ENCODE data around the gene C1orf232. TPM values are rescaled to one million over a fixed set of nuclear protein-coding genes. Genes with fewer than 3 reads are reported as not detected.

The C1orf232 gene
- total and polyA plus RNA-seq, 2 donors (not counting 3 experiments of a cell fraction or from before 2014, with no cell fraction given), result not detected

- peak within 1 kb of the TSS; percentile 47 for H3K27ac ChIP-seq (ENCODE audit: insufficient read depth, low read depth, low read length)
- H3K79me2 ChIP-seq (ENCODE audit: control insufficient read depth, insufficient read depth, low read length), result peaks cover 2% of the 10 kb centered on the region
- CTCF ChIA-PET, result interaction anchor here (0.7 to 3.7 kb wide), 43 partner anchors 8 to 247 kb away, joined by 3 to 48 read pairs (median 5); partner anchors contain the start of genes CATSPER4, CEP85, CNKSR1 and FAM110D
- TF ChIP-seq MAX (IDR thresholded peaks at IDR 0.05; ENCODE audit: insufficient read depth, insufficient read length) (peak; percentile 76), POLR2AphosphoS5 (IDR thresholded peaks at IDR 0.05; ENCODE audit: insufficient read depth, low read depth, low read length) (peak; percentile 92), JUN (IDR thresholded peaks at IDR 0.05; ENCODE audit: borderline replicate concordance, insufficient read depth, insufficient read length, low read depth) (peak; percentile 82), EZH2 (IDR thresholded peaks at IDR 0.05; ENCODE audit: borderline replicate concordance, low read depth, low read length, severe bottlenecking) (no peak), CTCF (IDR thresholded peaks at IDR 0.05; ENCODE audit: extremely low read depth in 1 of 2, insufficient read depth in 1 of 2, low read depth in 1 of 2, low read length in 2 of 2) (peak; percentile 92 to 99), FOS (IDR thresholded peaks at IDR 0.05; ENCODE audit: borderline replicate concordance, insufficient read depth, low read length) (peak; percentile 27), MYC (IDR thresholded peaks at IDR 0.05; ENCODE audit: low read depth, low read length) (peak; percentile 89), POLR2A (IDR thresholded peaks at IDR 0.05; ENCODE audit: low read depth, low read length) (peak; percentile 88), GATA2 (IDR thresholded peaks at IDR 0.05; ENCODE audit: insufficient read depth, insufficient read length, low read depth, low read length) (no peak)
- no peaks in the 10 kb centered on the region for H3K4me1 ChIP-seq (ENCODE audit: control insufficient read depth, extremely low read depth, insufficient read depth, low read length)
- no peaks in the 10 kb centered on the region for H3K36me3 ChIP-seq (ENCODE audit: control insufficient read depth in 2 of 2, extremely low read depth in 1 of 2, insufficient read depth in 2 of 2, low read length in 2 of 2)
- H3K9ac ChIP-seq (replicated peaks; ENCODE audit: extremely low read depth, insufficient read depth, low read length), result peak within 1 kb of the TSS; percentile 74
- POLR2A ChIA-PET, result no interaction called here
- no peaks in the 10 kb centered on the region for H3K9me1 ChIP-seq (replicated peaks; ENCODE audit: control insufficient read depth, extremely low read depth, insufficient read depth, low read length)
- H3K27me3 ChIP-seq (ENCODE audit: control insufficient read depth in 2 of 2, insufficient read depth in 2 of 2, low read length in 2 of 2), result no peaks in the 10 kb centered on the region
- H2AFZ ChIP-seq (ENCODE audit: low read depth, low read length), result peak within 1 kb of the TSS; percentile 77
- TSS peak; percentile 93 for BruUV-seq (replicated peaks)
- H4K20me1 ChIP-seq (replicated peaks; ENCODE audit: control insufficient read depth, extremely low read depth, insufficient read depth, low read length), result no peaks in the 10 kb centered on the region
- no peaks in the 10 kb centered on the region for H3K9me3 ChIP-seq (replicated peaks; ENCODE audit: control insufficient read depth, insufficient read depth, low read length)
- DNase-seq (ENCODE audit: low read depth, low spot score), result peak; percentile 88
- dilution Hi-C loops (cut with MboI; ENCODE audit: extremely low pct_ligation_motif_present, low sequenced_read_pairs) (no loop called here), intact Hi-C loops (cut with micrococcal nuclease) (loop anchor here (1.0 kb wide), 4 partner anchors 64 to 193 kb away; partner anchors contain the start of gene CEP85)
- H3K4me3 ChIP-seq (replicated peaks in 1 of 3; ENCODE audit: insufficient read depth in 1 of 3, low read depth in 1 of 3, low read length in 3 of 3), result peak within 1 kb of the TSS; percentile 46 to 72 (median 67)
- FAIRE-seq, result peak; percentile 96
- peak within 1 kb of the TSS; percentile 60 for H3K4me2 ChIP-seq (ENCODE audit: insufficient read depth, low read length)
These were observed 1.1 kb upstream of the C1orf232 start, which contains the start of gene ZNF593 for GRCh38 chr1:26169669-26170471. Gene ZNF593, plus strand, starts transcription at chr1:26169908. Its CDS starts 76 bp downstream, at chr1:26169984.
